ENCODE results near the gene SLC30A2. TPM values are rescaled to one million over a fixed set of nuclear protein-coding genes. Genes with fewer than 3 reads are reported as not detected.

SLC30A2 gene
- polyA plus RNA-seq, 2 of the 4 experiments (the other 2 are of a cell fraction): not detected

DNA sequence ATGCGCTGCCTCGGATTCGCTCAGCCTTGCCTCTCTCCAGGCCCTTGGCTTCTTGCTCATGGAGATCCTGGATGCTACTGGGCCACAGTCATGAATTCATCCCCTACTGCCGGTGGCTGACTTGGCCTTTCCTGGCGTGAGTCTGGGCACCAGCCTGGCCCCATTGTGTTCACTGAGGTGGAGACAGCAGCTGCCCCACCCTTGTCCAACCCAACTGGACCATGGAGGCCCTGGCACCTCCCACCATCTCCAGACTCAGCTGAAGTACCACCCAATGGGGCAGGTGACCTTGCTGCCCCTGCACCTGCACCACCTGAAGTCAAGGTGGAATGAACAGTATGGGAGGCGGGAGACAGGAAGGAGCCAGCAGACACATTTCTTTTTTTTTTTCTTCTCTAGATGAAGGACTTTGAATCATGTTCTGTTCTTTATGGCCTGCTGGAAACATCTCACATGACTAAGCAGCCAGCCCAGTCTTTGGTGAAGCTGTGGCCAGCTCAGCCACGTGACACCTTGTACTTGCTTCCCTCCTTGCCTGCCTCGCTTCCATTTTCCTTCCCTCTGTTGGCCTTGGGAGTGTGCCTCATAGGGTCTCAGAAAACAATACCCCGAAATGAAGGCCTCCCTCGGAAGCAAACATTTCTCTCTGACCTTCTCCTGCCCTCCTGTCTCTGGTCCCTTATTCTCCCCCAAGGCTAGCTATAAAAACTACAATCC, 3.8 kb upstream of the SLC30A2 start:
- ChIA-PET POLR2A (no interaction called here), CTCF (no interaction called here)
- no peak overlapping the region for H3K4me2 ChIP-seq
- peaks cover 4% of the 10 kb centered on the region; the same call in 1 of the 3 replicates for H3K4me1 ChIP-seq
- no peak overlapping the region for H3K4me3 ChIP-seq
- H3K9me3 ChIP-seq: no peaks in the 10 kb centered on the region
- WGBS (ENCODE audit: missing lambda C conversion rate): 62% methylated on average over 7 of the region's 10 CpGs
- ATAC-seq: no peak
- H3K27ac ChIP-seq: no peak overlapping the region
- DNase-seq (ENCODE audit: low read depth in 1 of 2, low spot score in 1 of 2): no peak
- TF ChIP-seq POLR2A (IDR thresholded peaks at IDR 0.05; ENCODE audit: low read length): no peak
- no peak for TF ChIP-seq RAD21 (conservative IDR thresholded peaks at IDR 0.05 in 1 of 2, IDR thresholded peaks at IDR 0.05 in 1 of 2)
- TF ChIP-seq POLR2AphosphoS2 (conservative IDR thresholded peaks at IDR 0.05; ENCODE audit: low read length): no peak
- no peak for TF ChIP-seq KDM5A (IDR thresholded peaks at IDR 0.05)
- TF ChIP-seq, protein P1, sequence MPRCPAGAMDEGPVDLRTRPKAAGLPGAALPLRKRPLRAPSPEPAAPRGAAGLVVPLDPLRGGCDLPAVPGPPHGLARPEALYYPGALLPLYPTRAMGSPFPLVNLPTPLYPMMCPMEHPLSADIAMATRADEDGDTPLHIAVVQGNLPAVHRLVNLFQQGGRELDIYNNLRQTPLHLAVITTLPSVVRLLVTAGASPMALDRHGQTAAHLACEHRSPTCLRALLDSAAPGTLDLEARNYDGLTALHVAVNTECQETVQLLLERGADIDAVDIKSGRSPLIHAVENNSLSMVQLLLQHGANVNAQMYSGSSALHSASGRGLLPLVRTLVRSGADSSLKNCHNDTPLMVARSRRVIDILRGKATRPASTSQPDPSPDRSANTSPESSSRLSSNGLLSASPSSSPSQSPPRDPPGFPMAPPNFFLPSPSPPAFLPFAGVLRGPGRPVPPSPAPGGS (IDR thresholded peaks at IDR 0.05): no peak
- TF ChIP-seq ZFP36 (IDR thresholded peaks at IDR 0.05; ENCODE audit: borderline replicate concordance, partially characterized antibody): no peak
- no peak for TF ChIP-seq FOXS1 (CRISPR knock-in tag; IDR thresholded peaks at IDR 0.05)
- TF ChIP-seq ZC3H11A (IDR thresholded peaks at IDR 0.05): no peak
- TF ChIP-seq RFX5 (IDR thresholded peaks at IDR 0.05): no peak
- no peak for TF ChIP-seq CHD2 (IDR thresholded peaks at IDR 0.05; ENCODE audit: low read length, partially characterized antibody)
- no peak for TF ChIP-seq EHMT2 (IDR thresholded peaks at IDR 0.05; ENCODE audit: low read depth)
- TF ChIP-seq BHLHE40 (IDR thresholded peaks at IDR 0.05; ENCODE audit: low read depth, low read length): no peak
- no peak for TF ChIP-seq CEBPB (IDR thresholded peaks at IDR 0.05)
- FAIRE-seq: no peak

DNA sequence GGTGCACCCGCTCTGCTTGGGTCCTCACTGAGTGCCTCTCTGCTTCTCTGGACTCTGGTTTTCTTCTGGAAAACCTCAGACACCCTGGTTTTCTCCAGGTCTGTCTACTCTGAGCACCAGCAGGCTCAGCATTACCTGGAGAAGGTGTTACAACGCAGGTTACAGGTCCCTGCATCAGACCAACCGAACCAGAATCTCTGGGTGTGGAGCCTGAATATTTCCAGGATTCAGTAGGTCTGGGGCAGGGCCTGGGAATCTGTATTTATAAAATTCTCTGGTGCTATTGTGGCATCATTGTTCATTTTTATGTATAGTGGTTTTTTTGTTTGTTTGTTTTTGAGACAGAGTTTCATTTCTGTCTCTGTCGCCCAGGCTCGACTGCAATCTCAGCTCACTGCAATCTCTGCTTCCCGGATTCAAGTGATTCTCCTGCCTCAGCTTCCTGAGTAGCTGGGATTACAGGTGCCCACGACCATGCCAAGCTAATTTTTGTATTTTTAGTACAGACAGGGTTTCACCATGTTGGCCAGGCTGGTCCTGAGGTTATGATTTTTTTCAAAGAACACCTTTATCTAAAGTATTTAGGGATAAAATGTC, 1.5 kb upstream of the SLC30A2 start:
- Histone ChIP-seq H3K9me3 (no peaks in the 10 kb centered on the region), H3K4me2 (no peak overlapping the region), H3K4me1 (peaks cover 4% of the 10 kb centered on the region; the same call in 1 of the 3 replicates), H3K4me3 (no peak overlapping the region), H3K27ac (no peak overlapping the region)
- no peak for TF ChIP-seq HOXB5 (CRISPR knock-in tag; IDR thresholded peaks at IDR 0.05)
- no peak for TF ChIP-seq JUNB (IDR thresholded peaks at IDR 0.05)
- no peak for TF ChIP-seq RAD21 (conservative IDR thresholded peaks at IDR 0.05 in 1 of 2, IDR thresholded peaks at IDR 0.05 in 1 of 2)
- TF ChIP-seq, protein P2, sequence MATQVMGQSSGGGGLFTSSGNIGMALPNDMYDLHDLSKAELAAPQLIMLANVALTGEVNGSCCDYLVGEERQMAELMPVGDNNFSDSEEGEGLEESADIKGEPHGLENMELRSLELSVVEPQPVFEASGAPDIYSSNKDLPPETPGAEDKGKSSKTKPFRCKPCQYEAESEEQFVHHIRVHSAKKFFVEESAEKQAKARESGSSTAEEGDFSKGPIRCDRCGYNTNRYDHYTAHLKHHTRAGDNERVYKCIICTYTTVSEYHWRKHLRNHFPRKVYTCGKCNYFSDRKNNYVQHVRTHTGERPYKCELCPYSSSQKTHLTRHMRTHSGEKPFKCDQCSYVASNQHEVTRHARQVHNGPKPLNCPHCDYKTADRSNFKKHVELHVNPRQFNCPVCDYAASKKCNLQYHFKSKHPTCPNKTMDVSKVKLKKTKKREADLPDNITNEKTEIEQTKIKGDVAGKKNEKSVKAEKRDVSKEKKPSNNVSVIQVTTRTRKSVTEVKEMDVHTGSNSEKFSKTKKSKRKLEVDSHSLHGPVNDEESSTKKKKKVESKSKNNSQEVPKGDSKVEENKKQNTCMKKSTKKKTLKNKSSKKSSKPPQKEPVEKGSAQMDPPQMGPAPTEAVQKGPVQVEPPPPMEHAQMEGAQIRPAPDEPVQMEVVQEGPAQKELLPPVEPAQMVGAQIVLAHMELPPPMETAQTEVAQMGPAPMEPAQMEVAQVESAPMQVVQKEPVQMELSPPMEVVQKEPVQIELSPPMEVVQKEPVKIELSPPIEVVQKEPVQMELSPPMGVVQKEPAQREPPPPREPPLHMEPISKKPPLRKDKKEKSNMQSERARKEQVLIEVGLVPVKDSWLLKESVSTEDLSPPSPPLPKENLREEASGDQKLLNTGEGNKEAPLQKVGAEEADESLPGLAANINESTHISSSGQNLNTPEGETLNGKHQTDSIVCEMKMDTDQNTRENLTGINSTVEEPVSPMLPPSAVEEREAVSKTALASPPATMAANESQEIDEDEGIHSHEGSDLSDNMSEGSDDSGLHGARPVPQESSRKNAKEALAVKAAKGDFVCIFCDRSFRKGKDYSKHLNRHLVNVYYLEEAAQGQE (IDR thresholded peaks at IDR 0.05): no peak
- no peak for TF ChIP-seq HOXA7 (CRISPR knock-in tag; IDR thresholded peaks at IDR 0.05)
- no peak for TF ChIP-seq MAFK (IDR thresholded peaks at IDR 0.05; ENCODE audit: partially characterized antibody)
- no peak for TF ChIP-seq FOSB (CRISPR knock-in tag; IDR thresholded peaks at IDR 0.05)
- TF ChIP-seq HDAC2 (IDR thresholded peaks at IDR 0.05): no peak
- no peak for TF ChIP-seq RFX5 (IDR thresholded peaks at IDR 0.05)
- no peak for TF ChIP-seq MYC (IDR thresholded peaks at IDR 0.05; ENCODE audit: borderline replicate concordance, low read length)
- no peak for TF ChIP-seq NPAS2 (CRISPR knock-in tag; IDR thresholded peaks at IDR 0.05; ENCODE audit: borderline replicate concordance)
- TF ChIP-seq KDM1A (IDR thresholded peaks at IDR 0.05; ENCODE audit: low read depth): no peak
- TF ChIP-seq SMC3 (IDR thresholded peaks at IDR 0.05): no peak
- TF ChIP-seq MAZ (IDR thresholded peaks at IDR 0.05; ENCODE audit: borderline replicate concordance, low read depth, low read length): no peak
- no peak for TF ChIP-seq RNF2 (IDR thresholded peaks at IDR 0.05; ENCODE audit: borderline replicate concordance, low read depth)
- TF ChIP-seq, protein P3, sequence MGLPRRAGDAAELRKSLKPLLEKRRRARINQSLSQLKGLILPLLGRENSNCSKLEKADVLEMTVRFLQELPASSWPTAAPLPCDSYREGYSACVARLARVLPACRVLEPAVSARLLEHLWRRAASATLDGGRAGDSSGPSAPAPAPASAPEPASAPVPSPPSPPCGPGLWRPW (IDR thresholded peaks at IDR 0.05): no peak
- TF ChIP-seq, protein P4, sequence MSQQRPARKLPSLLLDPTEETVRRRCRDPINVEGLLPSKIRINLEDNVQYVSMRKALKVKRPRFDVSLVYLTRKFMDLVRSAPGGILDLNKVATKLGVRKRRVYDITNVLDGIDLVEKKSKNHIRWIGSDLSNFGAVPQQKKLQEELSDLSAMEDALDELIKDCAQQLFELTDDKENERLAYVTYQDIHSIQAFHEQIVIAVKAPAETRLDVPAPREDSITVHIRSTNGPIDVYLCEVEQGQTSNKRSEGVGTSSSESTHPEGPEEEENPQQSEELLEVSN (IDR thresholded peaks at IDR 0.05; ENCODE audit: borderline replicate concordance, low read depth): no peak
- ChIA-PET POLR2A (no interaction called here), CTCF (interaction anchor here (0.7 kb wide), 1 partner anchor 103 kb away, joined by 4 read pairs; no protein-coding TSS in a partner anchor)
- DNase-seq (ENCODE audit: low read depth in 1 of 2, low spot score in 1 of 2): no peak
- FAIRE-seq: no peak
- ATAC-seq: no peak
- 55% methylated on average over 7 of the region's 7 CpGs for WGBS (ENCODE audit: missing lambda C conversion rate)
